D341Med (cell line): ENCODE measurements around the gene YAP1.
"Not testable (repeated sequence)": the region's sequence is repeated elsewhere in the genome, so short reads cannot be mapped to it uniquely, and the experiment has no call there.

Experiments used
- DNase-seq: peaks from one replicate; pipeline ENCODE4 v3.0.0; 2012; ENCODE audit warnings: low spot score

YAP1 gene

DNA sequence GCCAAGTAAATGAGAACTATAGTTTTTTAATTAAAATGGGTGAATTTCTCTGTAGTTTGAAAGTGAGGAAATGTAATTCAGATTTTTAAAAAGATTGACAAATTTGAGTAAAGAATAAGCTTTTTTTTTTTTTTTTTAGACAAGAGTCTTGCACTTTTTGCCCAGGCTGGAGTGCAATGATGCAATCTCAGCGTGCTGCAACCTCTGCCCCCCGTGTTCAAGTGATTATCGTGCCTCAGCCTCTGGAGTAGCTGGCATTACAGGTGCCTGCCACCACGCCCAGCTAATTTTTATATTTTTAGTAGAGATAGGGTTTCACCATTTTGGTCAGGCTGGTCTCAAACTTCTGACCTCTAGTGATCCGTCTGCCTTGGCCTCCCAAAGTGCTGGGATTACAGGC, 90.1 kb downstream of the YAP1 start:
- DNase-seq = not testable (repeated sequence)

DNA sequence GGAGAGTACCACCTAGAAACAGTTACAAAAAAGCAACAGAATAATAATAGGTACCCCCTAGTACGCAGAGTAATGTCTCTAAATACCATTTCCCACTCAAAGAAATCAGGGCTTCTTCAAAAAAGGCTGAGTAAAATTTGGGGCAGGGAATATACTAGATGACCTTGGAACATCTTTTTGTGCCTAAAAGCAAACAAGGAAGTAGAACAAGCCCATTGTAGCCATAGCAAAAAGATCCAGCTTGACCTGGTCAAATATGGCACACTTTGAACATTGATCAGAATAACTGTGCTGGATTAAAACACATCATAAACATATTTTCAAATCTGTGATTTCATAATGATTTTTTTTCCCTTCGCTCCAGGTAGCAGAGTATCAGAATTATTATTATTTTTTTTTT, 91.5 kb downstream of the YAP1 start:
- no peak for DNase-seq

DNA sequence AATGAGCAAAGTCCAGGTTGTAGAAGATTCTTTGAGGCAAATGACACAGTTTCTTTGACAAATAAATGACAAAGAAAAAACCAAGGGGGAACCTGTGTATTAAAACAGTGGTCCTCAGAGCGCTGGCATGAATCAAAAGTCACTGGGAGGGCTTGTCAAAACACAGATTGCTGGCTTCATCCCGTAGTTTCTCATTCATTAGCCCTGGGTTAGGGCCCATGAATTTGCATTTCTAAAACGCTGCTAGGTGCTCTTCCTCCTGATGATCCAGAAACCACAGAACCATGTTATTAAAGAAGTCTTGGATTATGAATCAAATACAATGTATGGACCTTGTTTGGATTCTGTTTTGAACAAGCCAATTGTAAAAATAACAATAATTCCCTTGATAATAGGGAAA, 92.7 kb downstream of the YAP1 start:
- DNase-seq = no peak

DNA sequence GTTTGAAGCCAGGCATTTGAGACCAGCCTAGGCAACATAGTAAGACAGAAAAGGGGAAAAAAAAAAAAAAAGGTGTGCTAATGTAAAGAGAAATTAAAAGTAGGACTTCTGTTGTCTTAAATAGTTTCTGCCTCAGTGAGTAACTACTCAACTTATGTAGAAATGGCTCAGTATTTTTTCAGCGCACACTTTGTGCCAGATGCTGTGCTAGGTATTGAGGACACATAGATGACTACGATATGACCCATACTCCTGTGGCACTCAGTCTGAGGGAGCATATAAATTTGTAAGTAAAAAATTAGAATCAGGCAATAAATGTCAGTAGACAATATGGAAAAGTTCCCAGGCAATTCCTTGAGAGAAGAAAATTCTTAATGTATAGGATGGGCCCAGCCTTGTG, 93.9 kb downstream of the YAP1 start:
- no peak for DNase-seq

DNA sequence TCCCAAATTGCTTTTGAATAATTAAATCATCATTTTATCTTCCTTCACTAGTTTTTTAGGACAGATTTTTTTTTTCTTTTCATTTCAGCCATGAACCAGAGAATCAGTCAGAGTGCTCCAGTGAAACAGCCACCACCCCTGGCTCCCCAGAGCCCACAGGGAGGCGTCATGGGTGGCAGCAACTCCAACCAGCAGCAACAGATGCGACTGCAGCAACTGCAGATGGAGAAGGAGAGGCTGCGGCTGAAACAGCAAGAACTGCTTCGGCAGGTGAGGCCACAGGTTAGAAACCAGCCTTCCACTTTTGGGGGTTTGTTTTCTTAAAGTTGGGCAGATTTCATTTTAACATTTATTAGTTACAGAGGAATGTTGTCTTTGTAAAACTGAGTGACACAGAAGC, 95.6 kb downstream of the YAP1 start:
- no peak for DNase-seq

DNA sequence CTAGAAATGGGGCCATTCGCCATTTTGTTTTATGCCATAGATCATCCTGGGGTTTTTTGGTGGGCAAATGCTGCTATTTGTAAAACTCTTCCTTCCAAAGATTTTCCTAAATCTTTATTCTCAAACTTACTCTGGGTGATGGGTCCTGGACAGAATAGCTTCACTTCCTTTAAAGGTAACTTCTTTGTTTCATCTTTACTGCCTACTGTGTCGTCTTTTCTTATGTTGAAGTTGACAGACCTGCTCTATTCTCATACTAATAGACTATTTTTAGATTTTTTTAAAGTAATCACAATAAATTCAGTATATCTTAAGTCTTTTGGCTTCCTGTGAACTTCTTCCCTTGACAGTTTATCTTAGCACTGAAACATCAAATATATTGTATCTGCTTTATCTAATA, 98.6 kb downstream of the YAP1 start:
- no peak for DNase-seq

DNA sequence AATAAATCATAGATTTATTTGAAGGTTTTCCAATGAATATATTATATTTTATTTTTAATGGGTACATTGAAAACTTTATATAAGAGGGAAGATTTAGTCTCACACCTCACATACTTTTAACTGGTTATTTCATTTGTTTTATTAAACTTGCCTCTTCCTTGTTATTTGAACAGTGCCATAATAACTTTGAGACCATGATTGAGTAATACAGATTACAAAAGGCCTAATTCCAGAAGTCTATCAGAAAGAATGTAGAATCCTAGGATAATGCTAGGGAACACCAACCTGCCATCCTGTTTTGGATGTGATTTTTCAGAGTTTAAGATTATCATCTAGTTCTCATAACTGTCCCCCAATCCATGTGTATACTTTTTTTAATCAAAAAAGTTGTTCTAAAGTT, 104.4 kb downstream of the YAP1 start:
- DNase-seq = no peak

DNA sequence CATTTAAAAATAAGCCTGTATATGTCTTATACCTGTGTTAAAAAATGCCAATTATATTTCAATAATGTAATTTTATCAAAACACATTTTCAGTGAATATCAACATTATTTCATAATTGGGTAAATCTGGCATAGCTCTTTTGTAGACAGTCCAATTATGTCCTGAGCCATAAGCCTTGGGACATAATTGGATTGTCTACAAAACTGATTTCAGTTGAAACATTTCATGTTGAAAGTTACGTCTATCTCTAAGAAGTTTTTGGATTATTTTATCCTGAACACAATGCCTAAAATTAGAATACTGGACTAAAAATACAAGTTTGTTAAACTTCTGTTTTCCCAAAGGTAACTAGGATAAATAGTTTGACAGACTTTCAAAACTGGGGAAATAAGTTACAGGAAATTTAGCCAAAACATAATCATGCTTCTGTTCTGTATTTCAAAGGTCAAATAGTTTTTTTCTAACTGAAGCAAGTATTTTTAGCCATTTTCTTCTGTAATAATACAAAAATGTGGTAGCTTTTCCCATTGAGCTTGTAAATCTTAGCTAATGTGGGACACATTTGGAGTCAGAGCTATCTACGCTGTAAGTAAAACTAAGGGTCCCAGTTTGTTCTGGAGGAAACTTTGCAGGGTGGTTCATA, 106.3 kb downstream of the YAP1 start:
- no peak for DNase-seq

DNA sequence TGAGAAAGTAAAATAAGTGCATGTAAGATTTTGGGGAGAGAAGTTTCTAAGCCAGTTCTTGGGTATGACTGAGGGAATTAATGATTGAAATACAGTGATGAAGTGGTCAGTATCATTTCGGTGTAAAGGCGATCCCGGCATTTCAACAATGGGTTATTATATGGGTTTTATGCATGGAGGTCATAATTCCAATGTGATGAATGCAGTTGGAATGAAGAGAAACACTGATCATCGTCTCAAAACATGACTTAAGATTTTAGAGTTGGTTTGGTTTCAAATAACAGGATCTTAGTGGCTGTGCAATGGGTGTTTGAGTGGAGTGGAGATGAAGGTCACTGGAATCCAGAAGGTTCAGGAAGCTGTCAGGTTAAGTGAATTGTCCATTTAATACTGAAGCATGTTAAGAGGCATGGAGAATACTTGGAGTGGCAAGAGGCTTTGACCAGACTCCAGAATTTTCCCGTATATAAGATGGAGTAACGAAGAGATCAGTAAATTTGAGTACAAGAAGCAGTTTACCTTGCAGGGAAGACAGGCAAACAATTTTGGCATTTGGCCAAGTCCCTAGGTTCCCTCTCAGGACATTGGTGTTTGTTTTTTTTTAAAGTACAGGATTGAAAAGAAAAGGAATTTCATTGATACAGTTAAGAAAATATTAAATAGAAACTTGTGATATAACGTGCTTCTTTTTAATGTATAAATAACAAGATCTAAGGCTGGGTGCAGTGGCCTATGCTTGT, 110.7 kb downstream of the YAP1 start:
- DNase-seq = no peak

DNA sequence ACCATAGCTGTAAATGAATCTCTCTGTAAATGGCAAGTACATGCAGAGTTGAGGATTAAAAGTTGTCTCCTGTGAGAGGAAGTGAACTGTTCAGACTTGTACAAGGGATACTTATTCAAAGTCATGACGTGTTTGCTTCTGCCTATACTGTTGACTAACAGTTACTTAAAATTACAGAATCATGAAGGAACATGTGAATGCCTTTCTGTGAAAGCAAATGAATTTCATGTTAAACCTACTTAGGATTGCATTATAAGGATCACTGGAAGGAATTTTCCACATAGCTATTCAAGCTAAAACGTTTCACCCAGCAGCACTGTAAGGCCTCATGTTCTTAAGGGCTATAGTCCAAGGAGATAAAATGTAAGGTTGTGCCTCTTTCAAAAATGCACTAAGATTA, 113.6 kb downstream of the YAP1 start:
- DNase-seq = no peak

DNA sequence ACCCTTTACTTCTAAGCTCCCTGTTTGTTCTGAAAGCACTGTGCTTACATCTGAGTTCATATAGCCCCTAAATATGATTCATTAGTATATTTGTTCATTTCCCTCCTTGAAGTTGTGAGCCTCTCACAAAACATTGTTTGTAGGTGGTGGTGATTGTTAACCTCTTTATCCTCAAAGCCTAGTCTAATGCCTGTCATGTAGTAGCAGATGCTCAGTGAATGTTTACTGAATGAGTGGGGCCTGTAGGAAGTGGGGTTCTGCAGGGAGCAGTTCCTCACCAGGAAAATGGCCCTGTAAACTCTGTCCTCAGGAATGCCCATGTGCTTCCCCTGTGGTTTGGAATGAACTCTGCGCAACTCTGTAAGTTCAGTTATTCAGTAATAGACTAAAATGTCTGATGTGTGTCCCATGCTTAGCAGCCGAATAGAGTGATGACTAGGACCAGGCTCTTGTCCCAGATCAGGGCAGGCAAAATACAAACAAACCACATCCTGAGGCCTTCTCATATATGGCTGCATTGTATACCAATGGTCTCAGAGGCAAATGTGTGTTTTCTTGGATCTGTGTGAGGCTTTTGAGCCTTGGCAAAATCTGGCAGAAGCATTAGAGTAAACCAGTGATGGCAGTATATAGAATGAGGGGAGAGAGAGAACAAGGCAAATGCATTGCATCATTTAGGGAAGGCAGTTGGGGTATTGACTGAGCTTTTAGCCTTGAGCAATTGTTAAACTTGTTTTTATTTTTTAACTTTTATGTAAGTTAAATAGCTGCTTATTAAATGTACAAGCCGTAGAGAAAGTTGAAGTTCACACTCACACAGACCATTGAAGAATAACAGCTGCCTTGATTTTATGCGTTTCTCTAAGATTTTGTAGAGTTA, 115.7 kb downstream of the YAP1 start:
- DNase-seq = no peak

DNA sequence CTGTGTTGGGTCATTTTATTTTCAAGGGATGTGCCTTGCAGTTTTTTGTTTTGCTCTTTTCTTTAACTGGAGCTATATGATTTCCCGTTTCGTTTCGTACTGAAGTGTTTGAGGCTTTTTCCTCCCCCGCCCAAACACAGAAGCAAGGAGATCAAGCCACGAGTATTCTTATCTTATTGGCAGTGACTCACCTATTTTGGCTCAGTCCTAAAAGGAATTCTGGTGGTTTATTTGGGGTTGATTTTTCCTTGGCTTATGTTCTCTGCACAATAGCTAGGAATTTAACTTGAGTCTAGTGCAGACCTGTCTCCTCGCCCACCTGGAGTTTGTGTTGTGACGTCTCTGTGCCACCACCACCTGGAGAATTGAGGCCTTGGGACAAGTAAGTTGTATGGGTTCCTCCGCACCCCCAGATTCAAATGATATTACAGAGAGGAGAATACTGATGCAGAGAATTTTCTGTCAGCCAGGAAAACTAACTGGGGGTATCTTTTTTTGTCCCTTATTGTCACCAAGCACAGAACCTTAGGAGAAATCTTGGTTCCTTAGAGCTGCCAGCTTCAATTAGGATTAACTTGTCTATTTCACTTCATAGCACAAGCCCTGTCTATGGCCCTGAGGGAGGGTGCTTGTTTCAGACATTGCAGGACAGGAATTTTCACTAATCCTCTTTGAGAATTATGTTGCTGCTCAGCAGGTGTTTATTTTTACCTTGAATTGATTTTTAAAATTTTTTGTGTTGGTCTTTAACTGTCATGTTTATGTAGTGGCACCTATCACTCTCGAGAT, 116.6 kb downstream of the YAP1 start:
- DNase-seq = no peak

DNA sequence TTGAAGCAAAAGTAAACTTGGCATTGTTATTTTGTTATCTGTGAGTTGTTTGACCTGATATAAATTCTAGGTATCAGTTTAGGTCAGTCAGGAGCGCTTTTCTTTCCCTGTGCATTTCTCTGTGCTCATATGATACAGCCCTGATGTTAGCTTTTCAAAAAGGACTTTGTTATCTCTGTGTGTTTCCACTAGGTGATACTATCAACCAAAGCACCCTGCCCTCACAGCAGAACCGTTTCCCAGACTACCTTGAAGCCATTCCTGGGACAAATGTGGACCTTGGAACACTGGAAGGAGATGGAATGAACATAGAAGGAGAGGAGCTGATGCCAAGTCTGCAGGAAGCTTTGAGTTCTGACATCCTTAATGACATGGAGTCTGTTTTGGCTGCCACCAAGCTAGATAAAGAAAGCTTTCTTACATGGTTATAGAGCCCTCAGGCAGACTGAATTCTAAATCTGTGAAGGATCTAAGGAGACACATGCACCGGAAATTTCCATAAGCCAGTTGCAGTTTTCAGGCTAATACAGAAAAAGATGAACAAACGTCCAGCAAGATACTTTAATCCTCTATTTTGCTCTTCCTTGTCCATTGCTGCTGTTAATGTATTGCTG, 119.4 kb downstream of the YAP1 start:
- DNase-seq = no peak

DNA sequence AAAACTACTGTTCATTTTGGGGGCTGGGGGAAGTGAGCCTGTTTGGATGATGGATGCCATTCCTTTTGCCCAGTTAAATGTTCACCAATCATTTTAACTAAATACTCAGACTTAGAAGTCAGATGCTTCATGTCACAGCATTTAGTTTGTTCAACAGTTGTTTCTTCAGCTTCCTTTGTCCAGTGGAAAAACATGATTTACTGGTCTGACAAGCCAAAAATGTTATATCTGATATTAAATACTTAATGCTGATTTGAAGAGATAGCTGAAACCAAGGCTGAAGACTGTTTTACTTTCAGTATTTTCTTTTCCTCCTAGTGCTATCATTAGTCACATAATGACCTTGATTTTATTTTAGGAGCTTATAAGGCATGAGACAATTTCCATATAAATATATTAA, 119.9 kb downstream of the YAP1 start:
- no peak for DNase-seq

DNA sequence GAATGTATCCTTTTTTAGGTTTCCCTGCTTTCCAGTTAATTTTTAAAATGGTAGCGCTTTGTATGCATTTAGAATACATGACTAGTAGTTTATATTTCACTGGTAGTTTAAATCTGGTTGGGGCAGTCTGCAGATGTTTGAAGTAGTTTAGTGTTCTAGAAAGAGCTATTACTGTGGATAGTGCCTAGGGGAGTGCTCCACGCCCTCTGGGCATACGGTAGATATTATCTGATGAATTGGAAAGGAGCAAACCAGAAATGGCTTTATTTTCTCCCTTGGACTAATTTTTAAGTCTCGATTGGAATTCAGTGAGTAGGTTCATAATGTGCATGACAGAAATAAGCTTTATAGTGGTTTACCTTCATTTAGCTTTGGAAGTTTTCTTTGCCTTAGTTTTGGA, 120.7 kb downstream of the YAP1 start:
- DNase-seq = no peak

DNA sequence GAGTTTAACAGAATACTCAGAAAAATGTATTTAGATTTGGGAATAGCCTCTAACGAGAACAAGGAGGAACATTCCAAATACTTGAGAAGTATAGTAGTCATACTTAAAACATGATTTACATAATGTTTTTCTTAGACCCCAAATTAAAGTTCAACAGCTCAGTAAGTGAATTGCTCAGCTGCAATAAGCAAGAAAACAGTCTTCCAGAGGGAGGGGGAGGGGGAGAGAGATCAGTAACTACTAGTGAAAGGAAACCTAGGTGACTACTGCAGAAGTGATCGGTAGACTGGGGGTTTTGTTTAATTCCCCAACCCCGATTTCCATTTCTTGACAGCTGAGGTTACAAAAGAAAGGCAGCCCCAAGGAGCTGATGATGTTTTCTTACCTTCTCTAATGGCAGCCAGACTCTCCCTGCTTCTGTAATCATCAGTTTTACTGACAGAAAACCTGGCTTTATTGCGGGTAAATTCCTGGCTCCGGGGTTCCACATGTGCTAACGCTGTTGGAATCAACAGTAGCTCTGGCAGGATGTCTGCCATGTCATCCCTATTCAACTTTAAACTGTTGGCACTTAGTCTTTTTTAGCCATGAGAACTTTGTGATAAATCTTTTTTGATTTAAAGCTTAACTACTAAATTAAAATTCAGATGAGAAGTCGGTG, 124.7 kb downstream of the YAP1 start:
- no peak for DNase-seq

DNA sequence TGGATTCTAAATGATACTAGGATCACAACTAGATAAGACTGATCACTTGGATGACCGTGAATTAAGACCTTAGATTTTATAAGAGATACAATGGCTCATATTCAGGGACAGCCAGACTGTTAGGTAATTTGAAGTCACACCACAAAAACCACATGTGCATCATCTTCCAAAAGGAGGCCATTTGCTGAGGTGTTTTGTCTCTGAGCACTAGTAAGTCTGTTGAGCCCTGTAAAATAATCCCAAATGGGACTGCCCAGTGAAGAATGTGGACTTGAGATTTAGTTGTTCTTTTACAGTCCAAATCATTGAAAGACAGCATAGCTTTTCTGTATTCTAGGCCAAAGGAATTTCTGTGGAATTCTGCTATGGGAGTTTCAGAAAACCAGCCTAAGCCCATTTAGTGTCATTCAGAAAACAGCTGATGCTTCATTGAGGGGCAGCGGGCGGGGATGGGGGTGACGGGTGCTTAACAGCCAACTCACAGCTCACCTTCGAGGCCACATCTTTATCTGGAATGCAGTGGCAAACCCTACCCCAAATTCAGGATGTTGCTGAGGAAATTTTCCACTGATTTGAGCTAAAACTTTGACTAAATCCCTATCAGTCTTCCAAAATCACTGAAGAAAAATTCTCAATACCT, 127.0 kb downstream of the YAP1 start:
- no peak for DNase-seq

DNA sequence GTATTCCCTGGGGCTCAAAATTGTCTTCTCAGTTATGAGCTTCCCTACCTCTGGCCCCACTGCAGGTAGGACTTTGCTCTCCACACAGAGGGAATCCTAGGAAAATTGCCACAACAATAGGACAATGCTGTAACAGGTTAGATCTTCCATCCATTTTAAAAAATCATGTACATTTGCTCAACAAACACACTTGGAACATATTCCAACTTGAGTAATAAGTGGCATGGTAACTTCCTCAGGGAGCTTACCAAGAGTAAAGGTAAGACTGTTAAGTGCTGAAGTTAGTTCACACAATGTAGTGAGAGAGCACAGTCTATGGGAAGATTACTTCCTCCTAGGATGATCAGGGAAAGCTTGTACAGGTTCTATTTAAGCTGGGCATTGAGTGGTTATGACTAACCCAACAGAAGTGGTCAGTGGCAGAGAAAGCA, 128.2 kb downstream of the YAP1 start:
- DNase-seq = no peak

DNA sequence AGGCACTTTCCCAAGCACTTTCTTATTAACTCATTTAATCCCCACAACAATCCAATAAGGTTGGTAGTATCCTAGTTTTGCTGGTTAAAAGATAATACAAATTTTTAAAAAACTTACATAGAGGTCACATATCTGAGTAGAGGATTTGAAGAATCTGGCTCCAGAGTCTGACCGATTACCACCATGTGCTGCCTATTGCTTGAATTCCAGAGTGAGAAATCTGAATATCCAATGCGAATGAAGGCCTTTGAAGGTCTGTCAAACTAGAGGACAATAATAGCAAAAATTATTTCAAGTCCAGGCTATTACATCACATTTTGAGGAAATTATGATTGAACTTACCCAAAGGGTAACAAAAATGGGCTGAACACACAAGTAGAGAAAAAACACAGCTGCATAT, 129.2 kb downstream of the YAP1 start:
- DNase-seq = no peak

DNA sequence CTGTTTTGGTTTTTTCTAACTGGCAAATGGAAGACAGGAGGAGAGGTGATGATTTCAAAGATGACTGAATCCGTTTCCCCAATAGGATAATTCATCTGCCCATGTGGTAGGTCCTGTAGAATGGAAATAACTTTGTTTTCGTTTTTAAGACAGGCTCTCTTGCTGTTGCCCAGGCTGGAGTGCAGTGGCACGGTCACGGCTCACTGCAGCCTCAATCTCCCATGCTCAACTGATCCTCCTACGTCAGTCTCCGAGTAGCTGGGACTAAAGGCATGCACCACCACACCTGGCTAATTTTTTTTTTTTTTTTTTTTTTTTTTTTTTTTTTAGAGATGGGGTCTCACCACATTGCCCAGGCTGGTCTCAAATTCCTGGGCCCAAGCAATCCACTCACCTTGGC, 129.7 kb downstream of the YAP1 start:
- no peak for DNase-seq

DNA sequence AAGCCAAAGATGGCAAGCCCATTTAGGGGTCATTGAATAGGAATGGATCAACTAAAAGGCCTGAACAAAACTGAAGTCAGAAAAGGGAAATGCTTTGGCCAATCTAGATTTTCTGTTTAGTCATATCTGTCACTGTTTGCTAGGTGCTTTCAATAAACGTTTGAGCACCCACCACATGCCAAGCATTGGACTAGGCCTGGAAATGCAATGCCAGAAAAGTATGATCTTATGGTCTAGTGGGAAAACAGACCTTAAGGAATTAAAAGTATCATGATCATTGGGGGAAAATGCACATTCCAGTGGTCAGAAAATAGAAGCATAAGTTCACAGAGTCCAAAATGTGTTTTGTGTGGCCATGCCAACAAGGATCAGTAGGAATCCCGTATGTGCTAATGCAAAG, 130.3 kb downstream of the YAP1 start:
- DNase-seq = no peak
